RPMI8226 (cell line): ENCODE results near the gene MKNK1.

Experiments used
- DNase-seq: peaks from one replicate; pipeline ENCODE4 v3.0.0-alpha.2; 2015

The MKNK1 gene

DNA sequence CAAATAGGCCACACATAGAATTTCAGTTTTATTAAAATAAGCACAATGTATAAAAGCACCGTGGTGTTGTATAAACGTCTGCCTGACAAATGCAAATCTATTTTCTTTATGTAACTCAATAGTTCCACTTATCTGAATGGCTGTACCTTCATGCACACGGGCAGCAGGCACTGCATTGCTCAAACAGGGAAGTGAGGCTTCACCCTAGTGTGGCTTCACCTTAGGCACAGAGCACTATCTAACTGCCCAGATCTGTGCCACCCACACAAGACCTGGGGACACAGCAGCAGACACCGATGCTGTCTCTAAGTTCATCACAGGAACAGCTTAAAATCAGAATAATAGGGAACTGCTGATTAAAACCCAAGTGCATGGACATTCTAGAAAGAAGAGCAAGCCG, 46.7 kb downstream of the MKNK1 start:
- no peak for DNase-seq

- no peak for DNase-seq
Measured at GRCh38 chr1:46556822-46557221, 47.2 kb downstream of the MKNK1 start.

DNA sequence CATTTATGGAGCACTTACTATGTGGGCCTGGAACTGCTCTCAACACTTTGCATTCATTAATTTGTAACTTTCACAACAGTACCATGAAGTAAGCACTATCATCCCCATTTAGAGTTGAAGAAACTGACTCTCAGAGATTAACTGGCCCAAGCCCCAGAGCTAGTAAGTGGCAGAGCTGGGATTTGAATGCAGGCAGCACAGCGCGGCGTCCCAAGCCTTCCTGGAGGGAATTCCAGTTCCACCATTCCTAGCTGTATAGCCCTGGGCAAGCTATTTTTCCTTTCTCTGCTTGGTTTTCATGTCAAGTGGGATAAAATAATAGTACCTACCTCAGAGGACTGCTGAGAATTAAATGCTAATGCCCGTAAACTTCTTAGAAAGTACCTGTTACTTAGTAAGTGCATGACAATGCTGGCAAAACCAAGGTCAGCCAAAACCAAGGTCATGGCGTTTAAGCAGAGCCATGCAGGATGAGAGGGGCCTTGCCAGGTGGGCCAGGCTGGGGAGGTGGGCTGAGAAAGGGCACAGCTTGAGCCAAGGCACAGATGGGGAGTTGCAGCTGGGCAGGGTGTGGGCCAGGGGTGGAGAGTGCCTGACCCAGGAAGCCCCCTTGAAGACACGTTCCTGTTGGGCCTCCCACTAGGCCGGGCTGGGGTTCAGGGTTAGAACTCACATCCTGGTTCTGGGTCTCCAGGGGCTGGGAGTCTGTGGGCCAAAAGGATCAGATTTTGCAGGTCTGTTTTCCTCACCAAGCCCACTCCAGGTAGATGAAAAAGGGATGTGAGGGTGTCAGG, 48.0 kb downstream of the MKNK1 start:
- no peak for DNase-seq

DNA sequence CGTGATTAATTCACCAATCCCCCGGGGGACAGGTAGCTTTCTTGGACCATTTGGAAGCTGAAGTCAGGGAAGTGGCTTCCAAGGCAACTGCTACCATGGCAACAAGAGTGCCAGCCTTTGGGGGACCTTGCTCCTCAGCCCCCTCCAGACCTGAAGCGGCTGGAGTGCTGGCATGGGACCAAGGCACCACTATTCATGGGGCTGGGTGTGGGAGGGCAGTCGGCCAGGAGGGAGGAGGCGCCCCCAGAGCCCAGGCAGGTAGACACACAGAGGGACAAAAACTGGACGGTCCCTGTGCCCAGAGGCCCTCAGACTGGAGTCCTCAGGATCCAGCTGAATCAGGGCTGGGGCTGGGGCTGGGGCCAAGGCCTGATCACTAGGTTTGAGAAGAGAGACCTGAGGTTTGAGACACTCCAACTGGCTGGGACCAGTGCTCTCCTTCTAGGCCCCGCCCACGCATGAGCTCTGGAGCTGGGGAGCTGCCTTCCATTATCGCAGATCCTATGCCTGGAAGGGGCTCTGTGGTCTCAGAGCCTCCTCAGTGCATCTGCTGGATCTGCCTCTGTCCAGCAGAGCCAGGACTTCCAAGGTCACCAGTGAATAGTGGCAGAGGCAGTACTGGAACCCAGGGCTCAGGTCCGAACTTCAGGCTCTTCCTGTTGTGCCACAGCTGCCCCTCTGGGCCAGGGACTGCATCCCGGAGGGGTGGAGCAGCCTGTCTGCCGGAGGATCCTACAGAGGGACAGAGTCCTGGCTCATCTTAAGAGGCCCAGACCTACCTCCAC, 49.3 kb downstream of the MKNK1 start:
- DNase-seq, result no peak

DNA sequence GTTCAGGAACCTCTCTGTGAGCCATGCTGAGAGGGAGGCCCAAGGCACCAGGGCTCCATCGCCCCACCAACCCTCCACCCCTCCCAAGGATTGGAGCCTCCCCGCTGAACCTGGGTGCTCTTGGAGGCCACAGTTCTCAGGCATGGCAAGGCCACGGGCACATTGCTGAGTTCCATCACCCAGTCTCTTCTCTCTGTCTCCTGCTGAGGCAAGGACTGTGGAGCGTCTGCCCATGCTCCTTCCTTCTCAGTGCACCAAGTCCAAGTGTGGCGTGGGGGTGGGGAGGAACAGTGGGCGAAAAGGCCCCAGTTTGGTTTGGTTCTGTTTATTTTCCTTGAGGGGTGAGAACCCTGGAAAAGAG, 49.9 kb downstream of the MKNK1 start:
- DNase-seq, result no peak

- DNase-seq, result no peak
Measured at GRCh38 chr1:46553506-46553905, 50.6 kb downstream of the MKNK1 start.

GRCh38 chr1:46552357-46553237, 51.5 kb downstream of the MKNK1 start:
- DNase-seq, result no peak

DNA sequence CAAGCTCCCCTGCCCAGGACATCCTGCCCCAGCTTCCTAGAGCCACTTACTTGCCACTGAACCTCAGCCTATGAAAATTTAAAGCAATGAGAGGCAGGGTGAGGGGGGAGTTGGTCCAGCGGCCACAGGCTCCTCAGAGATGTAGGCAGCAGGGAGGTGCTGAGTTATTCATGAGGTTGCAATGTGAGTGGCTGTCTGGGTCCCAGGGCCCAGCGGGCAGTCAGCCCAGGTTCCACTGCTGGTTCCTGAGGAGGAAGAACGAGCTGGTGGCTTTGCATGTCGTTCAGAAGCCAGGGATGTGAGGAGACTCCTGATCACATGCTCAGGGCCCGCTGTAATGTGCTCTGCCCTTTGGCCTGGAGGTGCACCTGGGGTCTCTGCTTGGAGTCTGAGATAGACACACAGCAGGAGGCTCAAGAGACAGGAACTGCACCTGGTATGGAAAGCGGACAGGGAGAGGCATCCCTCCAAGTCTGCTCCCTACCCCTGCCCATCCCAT, 52.4 kb downstream of the MKNK1 start, which contains the start of gene KNCN:
TSS of gene KNCN (minus strand) at position 51 of the 499 bp plus-strand sequence. CDS start 432 bp downstream, outside the sequence.
- DNase-seq, result no peak

DNA sequence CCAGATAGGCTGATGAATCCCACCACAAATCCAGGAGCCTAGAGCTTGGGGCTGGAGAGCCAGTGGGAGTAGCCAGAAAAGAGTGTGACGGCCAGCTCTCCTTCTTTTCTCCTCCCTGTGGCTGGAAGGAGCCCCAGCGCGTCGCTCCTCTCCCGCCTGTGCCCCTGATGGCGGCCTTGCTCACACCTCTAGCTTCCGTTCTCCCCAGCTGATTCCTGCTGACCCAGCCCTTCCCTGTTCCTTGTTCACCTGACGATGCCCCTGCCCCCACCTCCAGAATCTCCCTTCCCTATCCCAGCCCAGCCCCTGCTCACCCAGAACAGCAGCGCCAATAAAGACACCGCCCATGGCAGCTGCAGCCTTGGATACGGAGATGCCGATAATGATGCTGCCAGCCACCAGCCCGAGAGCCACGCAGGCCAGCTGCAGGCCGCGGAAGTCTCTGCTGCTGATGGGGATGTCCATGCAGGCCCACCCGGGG, 53.3 kb downstream of the MKNK1 start:
- DNase-seq, result no peak

DNA sequence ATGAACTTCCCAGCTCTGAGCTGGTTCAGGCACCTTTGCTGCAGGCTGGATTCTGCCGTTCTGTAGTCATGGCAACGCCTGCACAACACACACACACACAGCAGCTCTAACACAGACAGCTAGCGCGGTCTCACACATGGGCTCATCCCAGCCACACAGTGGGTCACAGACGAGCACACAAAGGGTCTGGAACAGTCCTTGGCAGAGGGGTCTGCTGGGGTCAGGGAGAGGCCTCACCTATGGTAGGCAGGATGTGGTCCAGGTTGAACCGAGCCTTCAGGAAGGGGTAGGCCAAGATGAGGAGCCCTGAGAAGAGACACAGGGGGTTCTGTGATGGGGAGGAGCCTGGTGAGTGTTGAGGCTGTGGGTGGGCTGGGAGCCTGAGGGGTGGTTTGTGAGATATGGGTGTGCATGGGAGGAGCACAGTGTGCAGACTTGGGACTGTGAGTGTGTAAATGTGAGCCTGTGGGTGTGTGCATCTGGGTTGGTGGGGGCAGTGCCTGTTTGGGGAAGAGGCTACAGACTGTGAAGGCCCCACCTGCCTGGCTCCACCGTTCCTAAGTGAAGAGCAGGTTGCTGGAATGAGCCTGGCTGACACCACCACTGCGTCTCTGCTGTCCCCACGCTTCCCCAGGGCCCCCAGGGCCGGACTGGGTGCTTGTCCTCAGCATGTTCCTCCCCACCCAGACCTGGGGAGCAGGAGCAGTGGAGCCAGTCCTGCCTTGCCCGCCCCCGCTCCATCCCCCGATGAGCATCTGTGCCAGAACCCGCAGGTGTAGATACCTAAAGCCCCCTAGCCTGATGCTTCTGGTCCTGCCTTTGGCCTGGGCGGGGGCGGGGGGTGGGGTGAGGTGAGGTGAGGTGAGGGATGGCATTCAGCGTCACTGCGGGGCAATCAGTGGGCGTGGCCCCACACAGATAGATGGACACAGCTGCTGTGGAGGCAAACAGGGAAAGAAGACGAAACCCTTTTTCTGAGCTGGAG, 54.1 kb downstream of the MKNK1 start:
- DNase-seq, result peak; percentile 55

DNA sequence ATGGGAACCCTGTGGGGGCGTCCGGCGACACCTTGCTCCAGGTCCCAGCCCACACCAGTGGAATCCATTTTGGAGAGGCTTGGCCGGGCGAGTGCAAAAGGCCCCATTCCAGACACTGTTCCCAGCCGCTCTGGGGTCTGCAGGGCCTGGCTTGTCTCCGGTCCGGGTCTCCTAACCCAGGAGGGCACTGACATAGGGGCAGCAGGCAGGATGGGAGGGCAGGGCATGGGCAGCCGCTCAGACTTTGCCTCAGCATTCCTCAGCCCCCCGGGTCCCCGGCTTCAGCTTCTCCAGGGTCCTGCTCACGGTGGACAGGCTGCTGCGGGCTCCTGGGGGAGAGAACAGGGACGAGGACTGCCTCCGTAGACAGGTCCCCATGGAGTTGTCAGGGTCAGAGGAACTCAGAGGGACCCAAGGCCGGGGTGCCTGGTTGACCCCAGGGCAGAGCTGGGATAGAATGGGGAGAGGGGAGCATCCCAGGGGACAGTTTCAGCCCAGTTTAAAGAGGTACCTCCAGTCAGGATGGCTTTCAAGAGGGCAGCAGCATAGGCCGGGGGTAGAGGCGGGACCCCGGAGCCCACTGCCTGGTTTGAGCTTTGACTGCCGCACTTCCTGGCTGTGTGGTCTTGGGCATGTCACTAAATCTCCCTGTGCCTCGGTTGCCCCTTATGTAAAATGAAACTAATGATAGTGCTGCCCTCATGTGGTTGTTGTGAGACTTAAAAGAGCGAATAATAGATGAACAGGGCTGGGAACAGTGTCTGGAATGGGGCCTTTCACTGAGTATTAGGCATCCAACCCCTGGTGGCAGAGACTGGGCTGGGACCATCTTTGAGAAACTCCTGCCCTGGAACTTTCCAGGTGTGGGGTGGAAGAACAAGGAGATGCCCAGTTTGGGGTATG, 56.3 kb downstream of the MKNK1 start:
- DNase-seq, result peak; percentile 64

- DNase-seq, result no peak
Measured at GRCh38 chr1:46546210-46546609, 57.9 kb downstream of the MKNK1 start.

DNA sequence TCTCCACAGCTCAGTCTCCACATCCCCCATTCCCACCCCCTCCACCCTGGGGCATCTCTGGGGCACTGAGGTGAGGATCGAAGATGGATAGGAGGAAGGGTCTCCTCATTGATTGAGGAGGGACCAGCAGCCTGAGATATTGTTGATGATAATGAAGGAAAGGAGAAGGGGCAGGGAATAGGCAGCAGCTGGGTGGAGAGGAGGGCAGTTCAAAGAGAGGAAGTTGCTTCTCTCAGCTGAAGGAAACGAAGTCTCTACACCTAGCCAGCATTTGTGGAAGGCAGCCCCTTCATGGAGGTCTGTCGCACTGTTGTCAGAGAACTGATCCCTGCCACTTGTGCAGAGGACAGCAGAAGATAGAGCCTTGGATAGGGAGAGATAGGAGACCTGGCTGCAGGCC, 58.3 kb downstream of the MKNK1 start:
- DNase-seq, result no peak

GRCh38 chr1:46544561-46545240, 59.4 kb downstream of the MKNK1 start:
- DNase-seq, result no peak

- no peak for DNase-seq
Measured at GRCh38 chr1:46543761-46544560, 60.1 kb downstream of the MKNK1 start.

- no peak for DNase-seq
Measured at GRCh38 chr1:46543382-46543760, 60.7 kb downstream of the MKNK1 start.

DNA sequence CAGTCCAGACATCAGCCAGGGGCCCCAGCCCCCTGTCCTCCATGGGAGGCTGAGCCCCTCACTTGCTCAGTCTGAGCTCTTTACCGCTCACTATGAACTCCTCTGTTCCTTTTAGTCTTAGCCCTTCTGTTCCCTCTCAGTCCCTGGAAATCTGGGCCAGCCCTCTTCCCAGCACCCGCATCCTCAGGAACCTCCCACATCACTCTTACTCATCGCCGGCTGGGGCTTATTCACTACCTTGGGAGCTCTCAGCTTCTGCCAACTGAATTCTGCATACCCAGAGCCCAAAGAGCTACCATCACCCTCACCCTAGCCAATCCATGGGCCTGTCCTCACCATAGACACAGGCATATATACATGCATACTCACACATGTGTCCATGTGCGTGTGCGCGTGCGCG, 64.1 kb downstream of the MKNK1 start:
- no peak for DNase-seq

- DNase-seq, result no peak
Measured at GRCh38 chr1:46538147-46538546, 65.9 kb downstream of the MKNK1 start.

DNA sequence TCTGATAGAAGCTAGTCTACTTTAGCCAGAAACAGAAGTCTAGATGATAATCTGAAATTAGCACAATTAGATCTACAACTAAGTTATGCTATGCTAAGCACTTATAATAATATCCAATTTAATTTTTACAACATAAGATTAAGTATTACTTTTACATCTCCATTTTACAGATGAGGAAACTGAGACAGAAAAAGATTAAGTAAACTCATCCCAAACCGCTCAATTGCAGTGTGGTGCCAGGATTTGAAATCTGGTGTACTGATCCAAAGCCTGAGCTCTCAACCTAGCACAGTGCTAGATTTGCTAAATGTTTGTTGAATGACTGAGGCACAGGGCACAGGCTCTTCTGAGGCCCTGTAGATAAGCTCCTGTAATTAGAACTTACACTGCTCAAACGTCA, 66.4 kb downstream of the MKNK1 start:
- no peak for DNase-seq
